ENCODE data around the gene NDUFB7.
"Not testable (repeated sequence)": the region's sequence is repeated elsewhere in the genome, so short reads cannot be mapped to it uniquely, and the experiment has no call there.

NDUFB7 gene

GRCh38 chr19:14571695-14572490, at the start of gene NDUFB7:
Gene NDUFB7 (minus strand): TSS chr19:14572066. CDS start chr19:14572000, 66 bp downstream.
- DNase-seq, result peak; percentile 67

- DNase-seq, result no peak
Observed at GRCh38 chr19:14619404-14619803, 47.5 kb upstream of the NDUFB7 start.

GRCh38 chr19:14616407-14616806, 44.5 kb upstream of the NDUFB7 start:
- no peak for DNase-seq

GRCh38 chr19:14615623-14616022, 43.8 kb upstream of the NDUFB7 start:
- DNase-seq, result no peak

GRCh38 chr19:14614099-14614412, 42.2 kb upstream of the NDUFB7 start:
- no peak for DNase-seq

GRCh38 chr19:14613399-14614098, 41.7 kb upstream of the NDUFB7 start:
- not testable (repeated sequence) for DNase-seq

GRCh38 chr19:14612657-14613056, 40.8 kb upstream of the NDUFB7 start:
- DNase-seq, result no peak

- not testable (repeated sequence) for DNase-seq
Observed at GRCh38 chr19:14612242-14612641, 40.4 kb upstream of the NDUFB7 start.

GRCh38 chr19:14611051-14611450, 39.2 kb upstream of the NDUFB7 start:
- DNase-seq, result no peak

- no peak for DNase-seq
Observed at GRCh38 chr19:14606627-14607026, 34.8 kb upstream of the NDUFB7 start.

GRCh38 chr19:14603990-14604387, 32.1 kb upstream of the NDUFB7 start:
- DNase-seq, result no peak

GRCh38 chr19:14599548-14600147, 27.8 kb upstream of the NDUFB7 start:
- DNase-seq, result no peak

- DNase-seq, result no peak
Observed at GRCh38 chr19:14595558-14595957, 23.7 kb upstream of the NDUFB7 start.

GRCh38 chr19:14589433-14589832, 17.6 kb upstream of the NDUFB7 start:
- DNase-seq, result not testable (repeated sequence)

- not testable (repeated sequence) for DNase-seq
Observed at GRCh38 chr19:14585187-14585586, 13.3 kb upstream of the NDUFB7 start.

- not testable (repeated sequence) for DNase-seq
Observed at GRCh38 chr19:14584372-14584771, 12.5 kb upstream of the NDUFB7 start.

GRCh38 chr19:14582894-14583340, 11.1 kb upstream of the NDUFB7 start, which contains the start of gene CLEC17A:
Gene CLEC17A (plus strand): TSS chr19:14583084. CDS start chr19:14583161, 77 bp downstream.
- DNase-seq, result no peak

- no peak for DNase-seq
Observed at GRCh38 chr19:14580623-14581237, 8.9 kb upstream of the NDUFB7 start.

GRCh38 chr19:14577885-14578427, 6.1 kb upstream of the NDUFB7 start:
- DNase-seq, result no peak

GRCh38 chr19:14577264-14577663, 5.4 kb upstream of the NDUFB7 start:
- no peak for DNase-seq

GRCh38 chr19:14576363-14576762, 4.5 kb upstream of the NDUFB7 start:
- DNase-seq, result peak; percentile 52

GRCh38 chr19:14575428-14575980, 3.6 kb upstream of the NDUFB7 start:
- no peak for DNase-seq
